HG02938 (cell line): ENCODE measurements around the gene PIK3R6.
"Not testable (repeated sequence)": the region's sequence is repeated elsewhere in the genome, so short reads cannot be mapped to it uniquely, and the experiment has no call there.

Experiments
- ATAC-seq: cut with Tn5 transposase; IDR thresholded peaks from one replicate; pipeline ENCODE4 v1.9.1; 2021; ENCODE audit warnings: mild to moderate bottlenecking, moderate library complexity; ENCODE audit not compliant: unreplicated experiment

Gene PIK3R6

DNA sequence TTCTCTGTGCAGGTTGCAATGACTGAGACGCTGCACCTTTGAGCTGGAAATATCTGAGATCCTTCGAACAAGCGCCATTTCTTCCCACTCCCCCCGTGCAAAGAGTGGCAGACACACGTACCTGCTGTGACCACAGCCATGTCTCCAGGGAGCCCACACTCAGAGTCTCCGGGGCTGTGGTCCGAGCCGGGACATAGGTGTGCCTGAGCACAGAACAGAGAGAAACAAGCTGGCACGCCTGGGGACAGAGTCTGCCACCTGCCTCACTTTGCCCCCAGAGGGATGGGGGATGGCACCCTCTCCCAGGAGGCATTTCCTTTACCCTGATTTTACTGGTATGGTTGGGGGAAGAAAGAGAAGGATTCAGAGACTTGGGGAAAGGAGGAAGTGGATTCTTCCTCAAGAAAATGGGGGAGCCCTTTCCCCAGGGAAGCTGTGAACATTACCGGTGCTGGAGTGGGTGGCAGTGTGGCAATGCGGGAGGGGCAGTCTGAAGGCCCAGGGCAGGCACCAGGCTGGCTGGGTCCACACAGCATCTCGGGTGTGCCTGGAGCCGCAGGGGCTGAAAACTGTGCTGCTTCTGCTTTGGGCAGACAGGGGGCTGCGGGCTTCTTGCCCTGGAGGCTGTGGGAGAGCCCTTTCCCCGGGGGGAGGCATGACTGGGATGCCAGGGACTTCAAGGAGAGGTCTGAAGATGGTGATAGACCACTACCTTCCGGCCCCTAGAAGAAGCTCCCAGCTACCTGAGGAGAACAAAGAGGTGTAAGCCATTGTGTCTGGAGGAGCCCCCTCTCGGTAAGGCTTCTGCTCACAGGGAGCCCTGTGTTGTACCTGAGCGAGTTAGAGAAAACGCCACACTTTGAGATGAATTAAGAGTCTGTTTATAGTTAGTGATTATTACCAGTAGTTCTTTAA is 6.6 kb upstream of the PIK3R6 start:
- ATAC-seq = no peak

DNA sequence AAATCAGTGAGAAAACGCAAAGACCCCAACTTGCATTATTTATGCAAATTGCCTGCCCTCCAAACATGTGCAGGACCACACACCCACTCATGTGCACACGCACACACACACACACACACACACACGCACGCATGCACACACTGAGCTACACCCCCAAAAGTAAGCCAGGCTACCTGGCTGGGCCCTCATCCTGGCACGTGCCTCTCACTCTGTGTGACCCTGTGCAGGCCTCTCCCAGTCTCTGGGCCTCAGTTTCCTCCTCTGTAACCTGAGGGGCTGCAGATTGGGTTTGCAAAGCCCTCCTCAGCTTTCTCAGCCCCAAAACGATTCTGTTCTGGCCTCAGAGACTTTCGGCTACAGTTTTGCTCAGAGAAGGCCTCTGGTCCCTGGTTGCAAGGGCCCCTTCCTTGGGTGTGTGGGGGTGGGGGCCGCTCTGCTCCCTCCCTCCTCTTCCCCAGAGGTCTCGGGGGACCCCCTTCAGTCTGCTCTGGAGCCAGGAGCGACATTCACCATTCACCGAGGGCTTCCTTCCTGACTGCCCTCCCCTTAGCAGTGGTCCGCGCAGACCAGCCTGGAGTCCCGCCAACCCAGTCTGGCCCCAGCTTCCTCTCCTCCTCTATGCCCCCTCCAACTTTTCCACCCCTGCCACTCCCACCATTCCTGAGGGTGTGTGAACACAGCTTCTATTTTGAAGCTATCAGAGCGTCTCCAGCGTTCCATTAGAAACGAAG is 5.4 kb upstream of the PIK3R6 start:
- no peak for ATAC-seq

DNA sequence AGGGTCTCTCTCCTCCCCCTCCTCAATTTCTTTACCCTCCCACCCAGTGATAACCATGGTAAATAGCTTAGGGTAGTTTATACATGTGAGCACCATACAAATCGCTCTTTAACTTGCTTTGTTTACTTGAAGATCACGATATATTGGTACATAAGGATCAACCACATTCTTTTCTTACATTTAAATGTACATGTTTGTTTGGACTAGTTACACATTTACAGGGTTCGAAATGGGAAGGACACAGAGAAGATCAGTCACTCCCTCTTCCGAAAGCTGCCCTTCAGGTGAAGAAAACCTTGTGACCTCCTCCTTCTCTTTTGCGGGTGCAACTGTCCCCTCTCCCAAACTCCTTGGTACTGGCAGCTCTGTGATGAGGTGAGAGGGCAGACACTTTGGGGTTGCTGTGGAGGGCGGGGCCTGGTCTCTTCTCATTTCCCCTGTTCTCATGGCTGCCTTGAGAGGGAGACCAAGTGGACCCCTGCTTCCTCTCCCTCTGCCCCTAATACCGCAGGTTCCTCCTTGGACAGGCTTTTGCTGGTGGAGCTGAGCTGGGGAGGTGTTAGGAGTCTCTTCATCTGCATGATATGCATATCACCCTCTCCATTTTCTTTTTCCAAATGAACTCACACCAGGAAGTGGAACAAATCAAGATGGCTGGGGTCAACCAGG is 4.7 kb upstream of the PIK3R6 start:
- ATAC-seq = no peak

DNA sequence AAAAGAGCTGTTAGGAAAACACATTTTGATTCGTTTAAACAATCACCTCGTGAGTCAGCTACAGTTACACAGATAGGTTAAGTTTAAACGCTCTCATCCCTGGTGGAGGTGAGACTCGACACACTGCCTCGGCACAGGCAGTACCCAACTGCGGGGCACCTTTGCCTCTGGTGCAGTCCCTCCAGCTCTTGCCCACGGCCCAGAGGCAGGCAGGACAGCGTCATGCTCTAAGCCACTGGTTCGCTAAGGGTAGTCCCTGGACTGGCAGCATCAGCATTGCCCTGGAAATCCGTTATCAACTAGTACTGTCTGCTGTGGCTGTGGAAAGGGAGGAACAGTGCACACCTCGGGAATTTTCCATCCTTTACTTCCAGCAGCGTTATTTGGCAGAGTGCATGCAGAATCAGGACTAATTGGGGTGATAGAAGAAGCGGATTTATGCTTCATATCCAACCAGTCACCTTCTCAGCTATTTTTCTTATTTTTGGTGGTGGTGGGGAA is 3.7 kb upstream of the PIK3R6 start:
- no peak for ATAC-seq

DNA sequence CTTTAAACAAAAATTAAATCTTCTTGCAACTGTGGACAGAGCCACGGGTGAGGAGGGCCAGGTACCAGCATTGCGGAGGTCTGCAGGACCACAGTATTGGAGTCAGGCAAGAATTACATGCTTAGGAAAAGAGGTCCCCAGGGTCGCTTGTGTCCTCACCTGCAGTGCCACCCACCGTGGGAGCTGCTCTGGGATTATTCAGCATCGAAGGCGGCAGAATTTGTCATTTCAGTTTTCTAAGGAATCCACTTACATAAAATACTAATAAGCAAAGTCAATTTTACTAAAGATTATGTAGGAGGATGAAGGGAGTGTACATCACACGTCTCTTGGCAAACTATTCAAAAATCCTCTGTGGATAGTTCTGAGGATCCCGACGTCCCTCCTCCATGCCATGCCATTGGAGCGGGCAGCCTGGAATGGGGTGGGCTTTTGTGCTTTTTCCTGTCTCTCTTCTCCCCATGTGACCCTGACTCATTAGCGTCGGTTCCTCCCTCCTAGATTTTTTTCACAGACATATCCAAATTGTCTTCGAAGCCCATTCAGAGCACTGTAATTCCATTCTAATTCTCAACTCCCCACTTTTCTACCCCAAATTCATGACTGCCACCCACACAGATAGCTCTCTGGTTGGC is 3.0 kb upstream of the PIK3R6 start:
- ATAC-seq = no peak

DNA sequence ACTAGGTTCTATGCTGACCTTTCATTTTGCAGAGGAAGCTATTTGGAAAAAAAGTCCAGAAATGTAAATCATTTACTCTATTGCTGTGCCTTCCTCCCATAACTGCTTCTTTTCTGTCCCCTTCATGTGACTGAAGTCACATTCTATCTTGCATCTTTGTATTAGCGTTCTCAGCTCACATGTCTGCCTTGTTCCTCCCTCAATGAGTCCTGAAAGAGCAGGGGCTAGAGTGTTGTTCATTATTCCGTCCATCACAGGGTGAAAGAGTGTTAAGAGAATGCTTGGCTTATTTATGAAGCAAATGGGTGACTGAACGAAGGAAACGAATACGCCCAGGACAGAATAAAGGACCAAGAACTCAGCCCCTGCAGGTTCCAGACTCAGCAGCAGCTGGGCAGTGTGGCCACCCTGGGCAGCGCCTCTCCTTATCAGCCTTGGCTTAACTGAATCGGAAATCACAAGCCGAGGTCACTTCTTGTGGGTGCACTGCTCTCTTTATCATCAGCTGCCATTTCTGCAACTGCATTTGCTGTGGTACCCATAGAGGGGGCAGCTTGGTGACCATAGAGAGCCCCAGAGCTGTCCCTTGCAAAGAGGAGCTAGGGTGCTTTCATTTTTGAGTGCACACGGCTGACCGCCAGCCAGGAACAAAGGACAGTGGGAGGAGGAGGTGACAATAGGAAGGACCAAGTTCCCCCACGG is 1.8 kb upstream of the PIK3R6 start:
- no peak for ATAC-seq

DNA sequence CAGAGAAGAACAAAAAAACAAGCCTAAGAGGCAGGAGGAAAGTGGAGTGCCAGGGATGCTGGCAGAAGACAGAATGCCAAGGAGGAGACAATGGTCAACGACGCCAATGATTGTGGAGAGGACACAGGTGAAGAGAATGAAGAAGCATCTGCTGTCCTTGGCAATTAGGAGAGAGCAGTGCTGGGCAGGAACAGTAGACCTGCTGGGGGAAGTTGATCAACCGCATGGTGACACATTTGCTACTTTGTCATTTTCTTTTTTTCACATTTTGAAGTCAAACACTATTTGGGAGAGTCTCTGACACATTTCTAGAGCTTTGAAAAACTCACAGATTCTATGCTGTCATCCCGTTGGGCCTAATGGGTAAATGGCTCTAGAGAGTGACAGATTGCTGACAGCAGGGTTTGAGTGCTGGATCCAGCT is 1.1 kb upstream of the PIK3R6 start:
- peak; percentile 50 for ATAC-seq

DNA sequence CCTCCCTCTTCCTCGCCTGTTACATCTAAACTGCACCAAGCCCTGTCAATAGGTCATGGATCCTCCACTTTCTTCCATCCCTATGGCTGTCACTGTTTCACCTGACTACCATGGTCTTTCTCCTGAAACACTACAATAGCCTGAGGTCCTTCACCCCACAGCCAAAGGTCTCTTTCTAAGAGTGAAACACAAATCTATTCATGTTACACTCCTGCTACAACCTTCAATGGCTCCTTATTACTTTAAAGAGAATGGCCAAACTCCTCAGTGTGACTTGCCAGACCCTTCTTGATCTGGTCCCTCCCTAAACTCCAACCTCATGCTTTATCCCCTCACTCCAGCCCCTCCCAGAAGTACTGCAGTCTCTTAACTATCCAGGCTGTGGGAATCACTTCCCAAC is 618 bp upstream of the PIK3R6 start:
- ATAC-seq = no peak

DNA sequence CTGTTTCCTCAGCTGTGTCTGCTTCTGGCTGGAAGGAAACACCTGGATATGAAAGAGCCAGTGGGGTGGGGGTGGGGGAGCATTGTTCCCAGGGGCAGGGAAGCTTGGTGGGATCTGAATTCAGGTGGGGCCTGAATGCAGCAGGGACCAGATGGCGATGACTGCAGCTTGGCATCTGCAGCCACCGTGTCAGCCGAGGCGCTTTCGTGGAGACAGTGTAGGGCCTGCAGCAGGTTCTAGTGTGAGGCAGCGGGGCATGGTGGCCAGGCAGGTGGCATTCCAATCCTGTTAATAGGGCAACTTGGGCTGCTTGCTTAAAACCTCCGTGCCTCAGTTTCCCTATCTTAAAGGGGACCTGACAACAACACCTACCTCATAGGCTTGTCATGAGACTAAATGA is 1.7 kb downstream of the PIK3R6 start:
- ATAC-seq = no peak

DNA sequence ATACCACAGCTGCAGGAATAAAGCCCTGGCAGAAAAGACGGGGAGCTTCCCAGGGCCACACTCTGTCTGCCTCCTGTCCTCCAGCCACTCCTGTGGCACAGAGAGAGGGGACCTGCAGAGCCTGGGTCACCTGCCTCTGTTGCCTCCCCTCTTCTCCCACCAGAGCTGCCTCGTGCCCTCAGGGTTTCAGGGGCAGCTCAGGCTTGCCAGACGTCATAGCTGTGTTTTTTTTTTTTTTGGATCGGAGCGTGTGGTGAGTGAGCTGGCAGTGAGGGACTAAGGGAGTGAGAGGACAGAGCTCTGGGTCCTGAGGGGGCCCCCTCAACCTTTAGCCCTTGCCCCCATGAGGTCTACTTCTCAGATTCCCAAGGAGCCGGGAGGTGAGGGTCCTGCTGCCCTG is 2.1 kb downstream of the PIK3R6 start:
- ATAC-seq = no peak

DNA sequence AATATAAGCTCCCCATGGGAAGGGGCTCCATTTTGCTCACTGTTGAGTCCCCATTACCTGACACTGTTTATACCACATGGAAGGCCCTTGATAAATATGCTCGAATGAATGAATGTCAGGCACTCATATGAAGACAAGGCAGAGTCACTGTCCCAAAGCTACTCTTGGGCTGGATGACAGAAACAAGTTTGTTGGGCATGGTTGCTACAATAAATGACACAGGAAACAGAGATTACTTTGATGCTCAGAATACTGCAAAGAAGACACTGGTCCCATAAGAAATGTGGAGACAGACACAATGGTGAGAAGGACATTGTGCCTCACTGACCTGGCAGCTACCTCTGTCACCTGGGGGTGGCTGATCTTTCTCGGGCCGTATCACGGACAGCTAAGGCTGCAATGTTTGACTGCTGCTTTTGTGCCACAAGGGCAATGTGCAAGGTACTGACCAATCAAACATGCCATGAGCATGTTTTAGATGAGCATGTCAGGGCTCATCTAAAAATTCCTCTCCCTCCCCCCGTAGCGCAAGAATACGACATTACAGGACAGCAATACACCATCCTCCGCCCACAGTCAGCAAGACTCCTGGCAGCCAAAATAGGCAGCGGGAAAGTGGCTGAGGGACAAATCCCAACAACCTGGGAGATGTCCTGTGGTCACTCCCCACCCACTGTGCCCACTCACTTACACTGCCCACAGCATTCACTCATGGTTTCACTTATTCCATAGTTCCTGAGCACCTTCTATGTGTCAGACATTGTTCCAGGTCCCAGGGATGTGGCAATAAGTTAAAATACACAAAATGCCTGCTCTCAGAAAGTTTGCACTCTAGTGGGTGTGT is 5.0 kb downstream of the PIK3R6 start:
- ATAC-seq = no peak

DNA sequence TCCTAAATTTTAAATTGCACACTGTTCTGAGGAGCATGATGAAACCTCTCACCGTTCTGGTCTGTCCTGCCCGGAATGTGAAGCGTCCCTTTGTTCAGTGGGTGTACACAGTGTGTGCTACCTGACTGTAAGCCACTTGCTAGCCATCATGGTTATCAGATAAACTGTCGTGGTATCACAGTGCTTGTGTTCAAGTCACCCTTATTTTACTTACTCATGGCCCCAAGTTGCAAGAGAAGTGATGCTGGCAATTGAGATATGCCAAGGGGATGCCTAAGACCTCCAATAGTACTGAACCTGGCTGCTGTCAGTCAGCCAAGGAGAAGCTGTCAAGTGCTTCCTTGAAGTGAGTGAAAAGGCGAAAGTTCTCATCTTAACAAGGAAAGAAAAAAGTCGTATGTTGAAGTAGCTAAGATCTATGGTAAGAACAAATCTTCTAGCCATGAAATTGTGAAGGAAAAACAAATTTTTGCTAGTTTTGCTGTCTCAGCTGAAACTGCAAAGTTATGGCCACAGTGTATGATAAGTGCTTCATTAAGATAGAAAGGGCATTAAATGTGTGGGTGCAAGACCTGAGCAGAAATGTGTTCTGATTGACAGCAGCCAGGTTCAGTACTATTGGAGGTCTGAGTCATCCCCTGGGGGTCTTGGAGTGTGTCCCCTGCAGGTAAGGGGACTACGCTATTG is 5.8 kb downstream of the PIK3R6 start:
- no peak for ATAC-seq

DNA sequence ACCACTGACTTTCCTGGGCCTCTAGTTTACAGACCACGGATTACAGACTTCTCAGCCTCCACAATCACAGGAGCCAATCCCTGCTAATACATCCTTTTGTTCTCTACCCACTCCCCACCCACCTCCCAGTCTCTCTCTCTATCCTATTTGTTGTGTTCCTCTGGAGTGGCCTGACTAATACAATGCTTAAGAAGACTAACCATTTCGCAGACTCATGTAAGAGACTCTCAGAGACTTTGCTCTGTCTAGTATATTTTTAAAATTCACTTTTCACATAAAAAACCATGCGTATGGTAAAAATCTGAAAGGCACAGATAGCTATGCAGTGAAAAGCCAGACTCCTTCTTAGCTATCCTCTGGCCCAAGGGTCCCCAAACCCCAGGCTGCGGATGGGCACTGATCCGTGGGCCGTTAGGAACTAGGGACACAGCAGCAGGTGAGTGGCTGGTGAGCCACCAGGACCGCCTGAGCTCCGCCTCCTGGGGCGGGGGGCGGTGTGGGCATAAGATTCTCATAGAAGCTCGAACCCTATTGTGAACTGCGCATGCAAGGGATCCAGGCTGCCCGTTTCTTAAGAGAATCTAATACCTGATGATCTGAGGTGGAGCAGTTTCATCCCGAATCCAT is 7.6 kb downstream of the PIK3R6 start:
- no peak for ATAC-seq

DNA sequence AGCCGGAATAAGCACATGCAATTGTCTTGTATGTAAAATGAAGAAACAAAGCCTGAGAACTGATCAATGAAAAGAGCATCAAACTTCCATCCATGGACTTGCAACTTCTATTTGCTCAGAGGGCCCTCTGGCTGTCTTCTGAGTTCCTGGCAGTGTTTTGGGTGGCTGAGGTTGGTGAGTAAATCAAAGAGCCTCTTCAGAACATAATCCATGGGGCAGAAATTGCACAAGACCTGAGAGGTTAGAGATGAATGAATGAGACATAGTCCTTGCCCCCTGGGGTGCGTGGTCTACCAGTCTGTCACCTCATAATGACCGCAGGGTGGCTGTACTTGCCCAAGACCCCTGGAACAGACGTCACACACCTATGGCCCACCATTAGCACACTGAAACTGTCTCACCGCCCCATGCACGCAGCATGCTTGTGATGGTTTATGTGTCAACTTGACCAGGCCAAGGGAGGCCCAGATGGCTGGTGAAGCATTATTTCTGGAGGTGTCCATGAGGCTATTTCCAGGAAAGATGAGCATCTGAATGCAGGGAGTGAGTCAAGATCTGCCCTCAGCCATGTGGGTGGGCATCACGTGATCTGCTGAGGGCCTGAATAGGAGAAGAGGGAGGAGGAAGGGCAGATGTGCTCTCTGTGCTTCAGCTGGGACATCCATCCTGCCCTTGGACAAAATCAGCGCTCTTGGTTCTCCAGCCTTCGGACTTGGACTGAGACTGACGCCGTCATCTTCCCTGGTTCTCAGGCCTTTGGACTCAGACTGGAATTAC is 8.3 kb downstream of the PIK3R6 start:
- no peak for ATAC-seq

DNA sequence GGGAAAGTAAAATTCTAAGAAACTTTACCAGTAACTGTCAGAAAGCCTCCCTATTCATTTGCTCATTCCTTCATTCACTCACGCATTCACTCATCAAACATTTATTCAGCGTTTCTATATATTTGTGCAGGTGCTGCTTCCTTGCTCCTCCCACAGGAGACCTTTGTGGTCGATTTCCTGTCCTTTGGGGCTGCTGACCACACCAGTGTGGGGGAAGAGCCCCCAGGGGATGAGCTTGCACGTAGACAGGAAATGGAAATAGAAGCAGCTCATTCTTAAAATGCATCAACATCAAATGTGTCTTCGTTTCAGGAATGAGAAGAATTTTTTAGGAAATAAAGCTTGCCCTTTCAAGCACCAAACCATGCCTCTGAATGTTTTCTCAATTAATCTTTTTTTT is 9.6 kb downstream of the PIK3R6 start:
- ATAC-seq = no peak

DNA sequence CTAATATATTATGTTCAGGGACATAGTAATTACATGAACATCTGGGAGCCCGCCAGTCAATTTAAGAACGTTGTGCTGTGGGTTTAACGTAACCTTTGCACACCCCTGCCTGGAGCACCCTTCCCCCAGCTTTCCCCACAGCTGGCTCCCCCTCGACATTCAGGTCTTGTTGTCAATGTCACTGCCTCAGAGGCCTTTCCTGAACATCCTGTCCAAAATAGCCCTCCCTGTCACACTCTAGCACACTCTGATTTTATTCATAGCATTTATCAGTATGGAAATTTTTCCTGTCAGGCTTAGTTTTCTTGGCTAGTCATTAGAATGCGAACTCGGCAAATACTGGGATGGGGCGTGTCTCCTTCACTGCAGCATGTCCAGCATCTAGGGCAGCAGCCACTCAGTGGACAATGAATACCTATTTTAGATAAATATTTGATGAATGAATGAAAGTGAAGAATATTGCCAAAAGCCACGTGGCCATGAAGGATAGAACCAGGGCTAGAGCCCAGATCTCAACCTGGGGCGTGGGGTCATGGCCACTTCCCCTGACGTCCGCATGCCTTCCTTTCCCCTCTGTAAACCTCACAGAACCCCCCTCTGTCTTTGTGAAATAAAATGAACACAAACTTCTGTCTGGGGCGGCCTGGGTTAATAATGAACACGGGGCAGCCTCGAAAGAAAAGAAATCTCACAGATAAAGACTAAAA is 10.5 kb downstream of the PIK3R6 start:
- ATAC-seq = no peak

DNA sequence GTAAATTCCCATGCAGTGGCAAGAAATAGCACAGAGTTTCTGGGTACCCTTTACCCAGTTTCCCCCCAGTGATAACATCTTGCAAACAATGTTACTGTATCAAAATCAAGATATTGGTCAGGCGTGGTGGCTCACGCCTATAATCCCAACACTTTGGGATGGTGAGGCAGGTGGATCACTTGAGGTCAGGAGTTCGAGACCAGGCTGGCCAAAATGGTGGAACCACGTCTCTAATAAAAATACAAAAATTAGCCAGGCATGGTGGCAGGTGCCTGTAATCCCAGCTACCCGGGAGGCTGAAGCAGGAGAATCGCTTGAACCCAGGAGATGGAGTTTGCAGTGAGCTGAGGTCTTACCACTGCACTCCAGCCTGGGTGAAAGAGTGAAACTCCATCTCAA is 11.3 kb downstream of the PIK3R6 start:
- ATAC-seq = not testable (repeated sequence)
